Left cardiac atrium (tissue), 4 donors: Measurements from ENCODE around the gene PSMB7. TPM values are rescaled to one million over a fixed set of nuclear protein-coding genes. Genes with fewer than 3 reads are reported as not detected.

Source experiments
- ATAC-seq, 2 donors: fragments of 200-7000 bp; cut with Tn5 transposase; one replicate each; pipeline ENCODE4 v1.9.1; 2020; ENCODE audit warnings: mild to moderate bottlenecking in 2 of 2, moderate library complexity in 2 of 2
- DNase-seq: peaks from one replicate; pipeline ENCODE4 v3.0.0-alpha.2; 2020
- intact Hi-C, 2 donors: fragments of 100-400 bp; cut with DNase I; formaldehyde crosslinking; loops; one replicate each; pipeline versions ENCODE4 v1.14.1 to v1.15.1; 2022 to 2023
- total RNA-seq, 2 donors: library from RNA; stranded (reverse); fragmentation: NEBNext Ultra II Directional; extraction: Animal tissue kit (Norgen Biotek cat#: 25700); gene quantifications; one replicate each; pipeline ENCODE4 v1.2.1, GENCODE V29; 2021
- donor health status: DM: no; HTN: yes; CAD: no.
- donor health status: DM: no; HTN: yes; CAD: no; lungs with severe emphysema.
- donor health status: DM: yes; HTN: yes; CAD: no.
- donor health status: Dilated cardiomyopathy.

PSMB7 gene
- total RNA-seq, 2 donors from 2014 or later = 124 to 135 TPM

GRCh38 chr9:124351672-124352468 lies 63.4 kb downstream of the PSMB7 start:
- no peak for ATAC-seq
- no peak for DNase-seq
- intact Hi-C loops = no loop called here

- ATAC-seq = no peak
- intact Hi-C loops = no loop called here
Measured at GRCh38 chr9:124350494-124351263, 64.6 kb downstream of the PSMB7 start.

GRCh38 chr9:124349675-124350493 lies 65.4 kb downstream of the PSMB7 start:
- DNase-seq (no peak), ATAC-seq (no peak)
- intact Hi-C loops = no loop called here

More at GRCh38 chr9:124350494-124351263, 64.6 kb downstream of the PSMB7 start:
- DNase-seq = no peak

GRCh38 chr9:124349267-124349666 lies 66.0 kb downstream of the PSMB7 start:
- intact Hi-C loops = no loop called here
- ATAC-seq = no peak
- no peak for DNase-seq

- ATAC-seq (no peak), DNase-seq (no peak)
- intact Hi-C loops = no loop called here
Measured at GRCh38 chr9:124348831-124349230, 66.4 kb downstream of the PSMB7 start.

GRCh38 chr9:124348363-124348762 lies 66.9 kb downstream of the PSMB7 start:
- DNase-seq (no peak), ATAC-seq (no peak)
- intact Hi-C loops = no loop called here

GRCh38 chr9:124347968-124348358 lies 67.3 kb downstream of the PSMB7 start:
- DNase-seq = no peak
- intact Hi-C loops = no loop called here
- ATAC-seq = no peak

GRCh38 chr9:124347206-124347967 lies 67.9 kb downstream of the PSMB7 start:
- intact Hi-C loops = no loop called here

GRCh38 chr9:124346347-124347163 lies 68.7 kb downstream of the PSMB7 start:
- ATAC-seq = no peak
- DNase-seq = no peak
- intact Hi-C loops = no loop called here

More at GRCh38 chr9:124347206-124347967, 67.9 kb downstream of the PSMB7 start:
- no peak for ATAC-seq
- no peak for DNase-seq

GRCh38 chr9:124345751-124346281 lies 69.4 kb downstream of the PSMB7 start:
- no peak for DNase-seq
- intact Hi-C loops = no loop called here

GRCh38 chr9:124345063-124345462 lies 70.2 kb downstream of the PSMB7 start:
- intact Hi-C loops = no loop called here
- ATAC-seq = no peak

More at GRCh38 chr9:124345751-124346281, 69.4 kb downstream of the PSMB7 start:
- ATAC-seq = no peak

GRCh38 chr9:124344291-124345050 lies 70.8 kb downstream of the PSMB7 start:
- intact Hi-C loops = no loop called here
- ATAC-seq = no peak
- no peak for DNase-seq

More at GRCh38 chr9:124345063-124345462, 70.2 kb downstream of the PSMB7 start:
- no peak for DNase-seq

GRCh38 chr9:124343533-124344290 lies 71.5 kb downstream of the PSMB7 start:
- intact Hi-C loops = no loop called here
- ATAC-seq = no peak

GRCh38 chr9:124342776-124343485 lies 72.3 kb downstream of the PSMB7 start:
- intact Hi-C loops = no loop called here
- DNase-seq = peak; percentile 70
- peak; percentile 62 to 78 for ATAC-seq

More at GRCh38 chr9:124343533-124344290, 71.5 kb downstream of the PSMB7 start:
- DNase-seq = no peak

GRCh38 chr9:124342402-124342775 lies 72.9 kb downstream of the PSMB7 start:
- intact Hi-C loops = no loop called here
- no peak for DNase-seq
- ATAC-seq = no peak
